Neural cell (in vitro differentiated cells): ENCODE data around the gene RNF145. TPM values are rescaled to one million over a fixed set of nuclear protein-coding genes. Genes with fewer than 3 reads are reported as not detected.

ENCODE experiments used
- H2AFZ ChIP-seq: fragments of 200-600, 300-800 bp; sonication (generic), shearing (Covaris generic); 2 replicates; pipeline ENCODE4 v1.6.0; 2014; ENCODE audit warnings: low read depth, mild to moderate bottlenecking, antibody characterized with exemption, low read length, moderate library complexity
- H3F3A ChIP-seq: fragments of 200-600 bp; shearing (Covaris generic); 2 replicates; pipeline ENCODE4 v1.6.1; 2016; ENCODE audit warnings: mild to moderate bottlenecking, moderate library complexity, mixed read lengths, antibody characterized with exemption, low read length; ENCODE audit not compliant: insufficient read depth, poor library complexity, severe bottlenecking
- H3K27ac ChIP-seq: fragments of 200-600, 300-800 bp; sonication (generic), shearing (Covaris generic); 2 replicates; pipeline ENCODE4 v1.5.1; 2014; ENCODE audit warnings: mild to moderate bottlenecking, low read length, moderate library complexity
- H3K27me3 ChIP-seq: fragments of 300-800, 200-600 bp; sonication (generic), shearing (Covaris generic); 2 replicates; pipeline ENCODE4 v1.6.0; 2014; ENCODE audit warnings: mild to moderate bottlenecking, low read depth, low read length, moderate library complexity; ENCODE audit not compliant: insufficient read depth
- H3K36me3 ChIP-seq: fragments of 300-800, 200-600 bp; sonication (generic), shearing (Covaris generic); 2 replicates; pipeline ENCODE4 v1.5.1; 2014; ENCODE audit warnings: mild to moderate bottlenecking, antibody characterized with exemption, low read length, moderate library complexity; ENCODE audit not compliant: insufficient read depth
- H3K4me2 ChIP-seq: fragments of 300-800, 200-600 bp; sonication (generic), shearing (Covaris generic); 2 replicates; pipeline ENCODE4 v1.6.0; 2014; ENCODE audit warnings: mild to moderate bottlenecking, low read length
- H3K4me3 ChIP-seq: fragments of 300-800, 200-600 bp; sonication (generic), shearing (Covaris generic); 2 replicates; pipeline ENCODE4 v1.5.1; 2014; ENCODE audit warnings: mild to moderate bottlenecking, low read length, moderate library complexity
- H3K79me2 ChIP-seq: fragments of 200-600 bp; shearing (Covaris generic); replicated peaks from 2 replicates; pipeline ENCODE4 v1.6.0; 2014; ENCODE audit warnings: mild to moderate bottlenecking, low read length, moderate library complexity; ENCODE audit not compliant: insufficient read depth
- H3K9ac ChIP-seq: fragments of 300-800, 200-600 bp; sonication (generic), shearing (Covaris generic); 2 replicates; pipeline ENCODE4 v1.6.1; 2016; ENCODE audit warnings: mild to moderate bottlenecking, low read length, mixed read lengths
- H3K9me2 ChIP-seq: fragments of 200-600 bp; shearing (Covaris generic); 2 replicates; pipeline ENCODE4 v1.6.1; 2016; ENCODE audit warnings: mild to moderate bottlenecking, low read length, mixed read lengths; ENCODE audit not compliant: insufficient read depth
- H3K9me3 ChIP-seq: fragments of 200-600, 300-800 bp; sonication (generic), shearing (Covaris generic); 2 replicates; pipeline ENCODE4 v1.6.1; 2016; ENCODE audit warnings: mild to moderate bottlenecking, mixed run types, low read length, moderate library complexity, mixed read lengths
- H4K20me1 ChIP-seq: fragments of 200-600 bp; shearing (Covaris generic); 2 replicates; pipeline ENCODE4 v1.6.1; 2016; ENCODE audit warnings: mild to moderate bottlenecking, mixed run types; ENCODE audit not compliant: insufficient read depth
- CTCF ChIP-seq: fragments of 450-650 bp; IDR thresholded peaks from 2 replicates; pipeline ENCODE4 v1.5.1; 2014; ENCODE audit warnings: antibody characterized with exemption, mild to moderate bottlenecking, moderate library complexity; ENCODE audit not compliant: poor library complexity, severe bottlenecking
- EP300 ChIP-seq: fragments of 450-650 bp; conservative IDR thresholded peaks from 2 replicates; pipeline ENCODE4 v1.6.1; 2014; ENCODE audit warnings: antibody characterized with exemption, mild to moderate bottlenecking, moderate library complexity; ENCODE audit not compliant: poor library complexity, severe bottlenecking
- EZH2 ChIP-seq: fragments of 200-600, 300-800 bp; shearing (Covaris generic), sonication (generic); IDR thresholded peaks from 2 replicates; pipeline ENCODE4 v1.6.1; 2014; ENCODE audit warnings: antibody characterized with exemption, low read length, borderline replicate concordance, mild to moderate bottlenecking; ENCODE audit not compliant: insufficient read depth, poor library complexity, severe bottlenecking
- MXI1 ChIP-seq: fragments of 450-650 bp; conservative IDR thresholded peaks from 2 replicates; pipeline ENCODE4 v1.6.1; 2014; ENCODE audit warnings: antibody characterized with exemption, mild to moderate bottlenecking; ENCODE audit not compliant: poor library complexity, severe bottlenecking
- POLR2AphosphoS5 ChIP-seq: IDR thresholded peaks from 2 replicates; pipeline ENCODE4 v1.6.1; 2012
- RAD21 ChIP-seq: fragments of 450-650 bp; conservative IDR thresholded peaks from 2 replicates; pipeline ENCODE4 v1.6.1; 2014; ENCODE audit warnings: antibody characterized with exemption, mild to moderate bottlenecking, moderate library complexity
- REST ChIP-seq: IDR thresholded peaks from 2 replicates; pipeline ENCODE4 v1.6.1; 2012; ENCODE audit warnings: borderline replicate concordance
- SMC3 ChIP-seq: fragments of 450-650 bp; conservative IDR thresholded peaks from 2 replicates; pipeline ENCODE4 v1.6.1; 2014; ENCODE audit warnings: antibody characterized with exemption, mild to moderate bottlenecking, moderate library complexity; ENCODE audit not compliant: poor library complexity
- TAF1 ChIP-seq: IDR thresholded peaks from 2 replicates; pipeline ENCODE4 v1.6.1; 2012; ENCODE audit warnings: low read depth
- polyA plus RNA-seq: library from polyadenylated mRNA; depleted of rRNA; stranded (reverse); fragments of >200 nt; gene quantifications from 2 replicates; pipeline ENCODE4 v1.2.3, GENCODE V29; 2014

Gene RNF145
- polyA plus RNA-seq, 1 donor from 2014 or later = 52.4 TPM

GRCh38 chr5:159257629-159258283 lies 48.4 kb upstream of the RNF145 start:
- H3F3A ChIP-seq = no peaks in the 10 kb centered on the region
- H3K4me2 ChIP-seq = no peak overlapping the region
- H3K4me3 ChIP-seq = no peak overlapping the region
- no peaks in the 10 kb centered on the region for H3K27me3 ChIP-seq
- no peaks in the 10 kb centered on the region for H3K9me3 ChIP-seq
- H3K36me3 ChIP-seq = no peaks in the 10 kb centered on the region
- no peaks in the 10 kb centered on the region for H3K9me2 ChIP-seq
- H3K27ac ChIP-seq = no peak overlapping the region
- H4K20me1 ChIP-seq = no peaks in the 10 kb centered on the region
- TF ChIP-seq EZH2 (no peak), REST (no peak), POLR2AphosphoS5 (no peak), CTCF (no peak), EP300 (no peak), SMC3 (no peak), MXI1 (no peak), RAD21 (no peak), TAF1 (no peak)
- no peak overlapping the region for H2AFZ ChIP-seq
- H3K9ac ChIP-seq = no peak overlapping the region
- H3K79me2 ChIP-seq = no peaks in the 10 kb centered on the region

- TF ChIP-seq EP300 (no peak), RAD21 (no peak), REST (no peak), SMC3 (no peak), EZH2 (no peak), TAF1 (no peak), MXI1 (no peak), CTCF (no peak), POLR2AphosphoS5 (no peak)
- Histone ChIP-seq H4K20me1 (no peaks in the 10 kb centered on the region), H3K9ac (no peak overlapping the region), H3K4me3 (no peak overlapping the region), H3K79me2 (no peaks in the 10 kb centered on the region), H3K9me3 (no peaks in the 10 kb centered on the region), H2AFZ (no peak overlapping the region), H3K36me3 (no peaks in the 10 kb centered on the region), H3K9me2 (no peaks in the 10 kb centered on the region), H3K27ac (no peak overlapping the region), H3F3A (no peaks in the 10 kb centered on the region), H3K27me3 (no peaks in the 10 kb centered on the region), H3K4me2 (no peak overlapping the region)
Measured at GRCh38 chr5:159257007-159257406, 47.7 kb upstream of the RNF145 start.
